Fibroblast of pulmonary artery (primary cell): ENCODE data around the gene PILRB.

Source experiments
- DNase-seq: peaks from one replicate; pipeline ENCODE4 v3.0.0-alpha.2; 2010; ENCODE audit warnings: low read depth
- H3K4me3 ChIP-seq: replicated peaks from 2 replicates; pipeline ENCODE4 v1.5.1; 2011; ENCODE audit warnings: low read depth, mild to moderate bottlenecking, control low read depth, low read length, moderate library complexity
- TF ChIP-seq, protein P1 (sequence below): IDR thresholded peaks from 2 replicates; pipeline ENCODE4 v1.5.1; 2011; ENCODE audit warnings: mild to moderate bottlenecking, control low read depth, low read length, inconsistent platforms; ENCODE audit errors: missing control alignments

PILRB gene

DNA sequence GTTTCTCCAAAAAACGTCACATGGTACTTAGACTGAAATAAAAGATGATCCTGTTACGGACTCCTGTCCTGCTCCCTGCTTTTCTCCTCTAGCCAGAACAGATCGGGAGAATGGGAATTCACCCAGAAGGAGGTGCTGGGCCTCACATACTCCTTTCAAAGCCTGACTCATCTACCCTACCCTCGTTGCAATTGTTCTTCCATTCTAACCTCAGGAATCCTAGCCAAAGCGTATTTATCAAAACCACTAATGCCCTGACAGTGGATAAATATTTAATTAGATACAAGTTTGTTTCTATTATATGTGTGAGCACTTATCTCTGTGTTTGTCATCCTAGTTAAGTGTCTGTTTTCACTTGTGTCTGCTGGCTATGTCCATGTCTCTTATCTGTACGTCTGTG is 48.9 kb downstream of the PILRB start:
- DNase-seq, result peak; percentile 69
- TF ChIP-seq, protein P1, sequence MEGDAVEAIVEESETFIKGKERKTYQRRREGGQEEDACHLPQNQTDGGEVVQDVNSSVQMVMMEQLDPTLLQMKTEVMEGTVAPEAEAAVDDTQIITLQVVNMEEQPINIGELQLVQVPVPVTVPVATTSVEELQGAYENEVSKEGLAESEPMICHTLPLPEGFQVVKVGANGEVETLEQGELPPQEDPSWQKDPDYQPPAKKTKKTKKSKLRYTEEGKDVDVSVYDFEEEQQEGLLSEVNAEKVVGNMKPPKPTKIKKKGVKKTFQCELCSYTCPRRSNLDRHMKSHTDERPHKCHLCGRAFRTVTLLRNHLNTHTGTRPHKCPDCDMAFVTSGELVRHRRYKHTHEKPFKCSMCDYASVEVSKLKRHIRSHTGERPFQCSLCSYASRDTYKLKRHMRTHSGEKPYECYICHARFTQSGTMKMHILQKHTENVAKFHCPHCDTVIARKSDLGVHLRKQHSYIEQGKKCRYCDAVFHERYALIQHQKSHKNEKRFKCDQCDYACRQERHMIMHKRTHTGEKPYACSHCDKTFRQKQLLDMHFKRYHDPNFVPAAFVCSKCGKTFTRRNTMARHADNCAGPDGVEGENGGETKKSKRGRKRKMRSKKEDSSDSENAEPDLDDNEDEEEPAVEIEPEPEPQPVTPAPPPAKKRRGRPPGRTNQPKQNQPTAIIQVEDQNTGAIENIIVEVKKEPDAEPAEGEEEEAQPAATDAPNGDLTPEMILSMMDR, result peak; percentile 25
- H3K4me3 ChIP-seq, result no peak overlapping the region

DNA sequence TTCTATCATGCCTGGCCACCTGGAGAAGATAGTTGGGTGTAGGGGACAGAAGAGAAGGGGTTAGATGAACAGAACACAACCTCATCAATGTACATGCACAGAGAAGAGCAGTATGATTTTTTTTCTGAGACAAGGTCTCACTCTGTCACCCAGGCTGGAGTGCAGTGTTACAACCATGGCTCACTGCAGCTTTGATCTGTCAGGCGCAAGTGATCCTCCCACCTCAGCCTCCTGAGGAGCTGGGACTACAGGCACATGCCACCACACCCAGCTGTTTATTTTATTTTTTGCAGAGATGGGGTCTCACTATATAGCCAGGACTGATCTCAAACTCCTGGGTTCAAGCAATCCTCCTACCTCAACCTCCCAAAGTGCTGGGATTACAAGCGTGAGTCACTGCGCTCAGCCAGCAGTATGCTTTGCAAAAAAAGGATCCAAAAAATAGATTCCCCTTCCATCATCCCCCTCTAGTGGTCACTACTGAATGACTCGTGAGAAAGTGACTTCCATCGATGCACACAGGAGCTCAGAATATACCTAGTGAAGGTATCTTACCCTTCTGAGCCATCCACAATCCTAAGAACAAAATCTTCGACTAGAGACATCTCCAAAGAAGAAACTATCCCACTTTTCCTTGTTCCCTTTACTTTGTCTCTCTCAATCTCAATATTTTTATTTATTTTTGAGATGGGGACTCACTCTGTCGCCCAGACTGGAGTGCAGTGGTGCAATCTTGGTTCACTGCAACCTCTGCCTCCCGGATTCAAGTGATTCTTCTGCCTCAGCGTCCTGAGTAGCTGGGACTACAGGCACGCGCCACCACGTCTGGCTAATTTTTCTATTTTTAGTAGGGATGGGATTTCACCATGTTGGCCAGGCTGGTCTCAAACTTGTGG is 49.6 kb downstream of the PILRB start:
- no peak overlapping the region for H3K4me3 ChIP-seq
- peak; percentile 87 for DNase-seq
- TF ChIP-seq, protein P1, result peak; percentile 76

DNA sequence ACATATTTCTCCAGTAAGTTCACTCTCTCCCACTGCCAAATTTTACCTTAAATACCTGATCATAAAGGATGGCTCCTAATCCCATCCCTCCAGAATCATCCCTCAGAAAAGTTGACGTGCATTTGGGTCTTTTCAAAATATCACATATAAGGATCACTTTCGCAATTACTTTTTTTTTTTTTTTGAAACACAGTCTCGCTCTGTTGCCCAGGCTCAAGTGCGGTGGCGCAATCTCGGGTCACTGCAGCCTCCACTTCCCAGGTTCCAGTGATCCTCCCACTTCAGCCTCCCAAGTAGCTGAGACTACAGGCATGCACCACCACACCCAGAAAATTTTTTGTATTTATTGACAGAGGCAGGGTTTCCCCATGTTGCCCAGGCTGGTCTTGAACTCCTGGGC is 53.2 kb downstream of the PILRB start:
- TF ChIP-seq, protein P1, result no peak
- no peak overlapping the region for H3K4me3 ChIP-seq
- DNase-seq, result no peak

DNA sequence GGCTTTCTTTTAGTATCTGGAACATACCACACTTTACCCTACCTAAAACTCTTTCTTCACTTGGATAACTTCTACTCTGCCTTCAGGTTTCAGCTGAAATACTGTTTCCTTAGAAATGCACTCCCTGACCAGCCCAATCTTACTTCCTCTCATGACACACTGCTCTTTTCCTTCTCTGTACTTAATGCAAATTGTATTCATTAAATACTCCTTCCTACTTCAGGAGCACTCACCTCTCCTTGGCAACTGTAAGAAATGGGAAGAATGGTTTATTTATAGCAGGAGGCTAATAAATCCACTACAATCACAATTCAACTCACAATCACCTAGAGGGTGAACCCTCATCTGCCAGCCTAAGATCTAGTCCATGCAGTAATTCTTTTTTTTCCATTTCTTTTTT is 55.4 kb downstream of the PILRB start:
- H3K4me3 ChIP-seq, result no peak overlapping the region
- no peak for DNase-seq
- TF ChIP-seq, protein P1, result no peak

DNA sequence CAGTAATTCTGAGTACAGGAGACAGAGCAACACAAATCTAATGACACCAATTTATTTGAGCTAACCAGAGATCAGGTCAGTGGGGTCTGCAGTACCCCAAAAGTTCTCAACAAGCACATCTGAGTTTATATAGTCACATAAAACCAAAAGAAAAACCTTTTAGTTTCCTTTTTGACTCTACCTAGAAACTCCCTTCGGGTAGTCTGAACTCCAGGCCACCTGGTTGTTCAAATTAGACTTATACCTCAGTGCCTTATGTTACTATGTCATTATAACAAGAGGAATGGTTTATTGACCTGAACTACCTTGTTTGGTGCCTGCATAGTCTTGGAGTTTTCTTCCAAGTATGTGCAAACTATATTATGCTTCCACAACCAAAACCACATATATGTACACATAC is 56.0 kb downstream of the PILRB start:
- DNase-seq, result no peak
- no peak overlapping the region for H3K4me3 ChIP-seq
- TF ChIP-seq, protein P1, result no peak

DNA sequence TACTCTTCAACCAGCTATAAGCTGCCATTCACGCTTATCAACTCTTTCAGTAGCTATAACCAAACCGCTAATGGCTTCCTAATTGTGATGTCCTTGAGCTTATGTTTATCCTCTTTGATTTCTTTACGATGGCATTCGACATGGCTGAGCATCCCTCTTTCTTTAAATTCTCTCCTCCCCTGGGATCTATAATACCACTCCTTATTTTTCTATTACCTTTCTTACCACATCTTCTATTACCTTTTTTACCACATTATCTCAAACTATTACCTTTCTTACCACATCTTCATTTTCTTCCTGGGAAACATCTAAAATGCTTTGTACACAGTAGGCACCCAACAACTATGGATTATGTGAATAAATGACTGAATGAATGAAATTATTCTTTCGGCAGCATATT is 57.5 kb downstream of the PILRB start:
- H3K4me3 ChIP-seq, result no peak overlapping the region
- DNase-seq, result no peak
- TF ChIP-seq, protein P1, result no peak
